ENCODE measurements around the gene IGFALS.

DNA sequence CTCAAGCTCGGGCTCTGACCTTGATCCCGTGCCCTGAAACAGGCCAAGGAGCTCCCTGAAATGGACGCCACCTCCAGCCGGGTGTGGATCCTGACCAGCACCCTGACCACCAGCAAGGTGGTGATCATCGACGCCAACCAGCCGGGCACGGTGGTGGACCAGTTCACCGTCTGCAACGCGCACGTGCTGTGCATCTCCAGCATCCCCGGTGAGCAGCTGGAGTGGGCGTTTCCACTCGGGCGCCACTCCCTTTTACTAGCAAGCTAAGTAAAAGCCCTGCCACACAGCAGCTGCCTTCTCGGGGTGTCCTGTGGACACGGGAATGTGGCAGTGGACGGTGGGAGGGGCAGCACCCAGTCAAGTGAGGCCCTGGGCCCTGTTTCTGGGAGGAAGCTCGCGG is 28.5 kb downstream of the IGFALS start:
- TF ChIP-seq EZH2 (IDR thresholded peaks at IDR 0.05; ENCODE audit: low read depth, unreplicated experiment) (no peak), EZH2phosphoT487 (IDR thresholded peaks at IDR 0.05; ENCODE audit: unreplicated experiment) (no peak), POLR2AphosphoS5 (IDR thresholded peaks at IDR 0.05; ENCODE audit: low read depth) (no peak), CREB1 (CRISPR knock-in tag; IDR thresholded peaks at IDR 0.05; ENCODE audit: low read depth) (no peak), ZNF114 (CRISPR knock-in tag; IDR thresholded peaks at IDR 0.05) (no peak), STAT1 (IDR thresholded peaks at IDR 0.05; ENCODE audit: unreplicated experiment) (no peak)
- TF ChIP-seq, protein P1, sequence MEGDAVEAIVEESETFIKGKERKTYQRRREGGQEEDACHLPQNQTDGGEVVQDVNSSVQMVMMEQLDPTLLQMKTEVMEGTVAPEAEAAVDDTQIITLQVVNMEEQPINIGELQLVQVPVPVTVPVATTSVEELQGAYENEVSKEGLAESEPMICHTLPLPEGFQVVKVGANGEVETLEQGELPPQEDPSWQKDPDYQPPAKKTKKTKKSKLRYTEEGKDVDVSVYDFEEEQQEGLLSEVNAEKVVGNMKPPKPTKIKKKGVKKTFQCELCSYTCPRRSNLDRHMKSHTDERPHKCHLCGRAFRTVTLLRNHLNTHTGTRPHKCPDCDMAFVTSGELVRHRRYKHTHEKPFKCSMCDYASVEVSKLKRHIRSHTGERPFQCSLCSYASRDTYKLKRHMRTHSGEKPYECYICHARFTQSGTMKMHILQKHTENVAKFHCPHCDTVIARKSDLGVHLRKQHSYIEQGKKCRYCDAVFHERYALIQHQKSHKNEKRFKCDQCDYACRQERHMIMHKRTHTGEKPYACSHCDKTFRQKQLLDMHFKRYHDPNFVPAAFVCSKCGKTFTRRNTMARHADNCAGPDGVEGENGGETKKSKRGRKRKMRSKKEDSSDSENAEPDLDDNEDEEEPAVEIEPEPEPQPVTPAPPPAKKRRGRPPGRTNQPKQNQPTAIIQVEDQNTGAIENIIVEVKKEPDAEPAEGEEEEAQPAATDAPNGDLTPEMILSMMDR (conservative IDR thresholded peaks at IDR 0.05; ENCODE audit: low read depth in 2 of 2), result no peak
- TF ChIP-seq, protein P2, sequence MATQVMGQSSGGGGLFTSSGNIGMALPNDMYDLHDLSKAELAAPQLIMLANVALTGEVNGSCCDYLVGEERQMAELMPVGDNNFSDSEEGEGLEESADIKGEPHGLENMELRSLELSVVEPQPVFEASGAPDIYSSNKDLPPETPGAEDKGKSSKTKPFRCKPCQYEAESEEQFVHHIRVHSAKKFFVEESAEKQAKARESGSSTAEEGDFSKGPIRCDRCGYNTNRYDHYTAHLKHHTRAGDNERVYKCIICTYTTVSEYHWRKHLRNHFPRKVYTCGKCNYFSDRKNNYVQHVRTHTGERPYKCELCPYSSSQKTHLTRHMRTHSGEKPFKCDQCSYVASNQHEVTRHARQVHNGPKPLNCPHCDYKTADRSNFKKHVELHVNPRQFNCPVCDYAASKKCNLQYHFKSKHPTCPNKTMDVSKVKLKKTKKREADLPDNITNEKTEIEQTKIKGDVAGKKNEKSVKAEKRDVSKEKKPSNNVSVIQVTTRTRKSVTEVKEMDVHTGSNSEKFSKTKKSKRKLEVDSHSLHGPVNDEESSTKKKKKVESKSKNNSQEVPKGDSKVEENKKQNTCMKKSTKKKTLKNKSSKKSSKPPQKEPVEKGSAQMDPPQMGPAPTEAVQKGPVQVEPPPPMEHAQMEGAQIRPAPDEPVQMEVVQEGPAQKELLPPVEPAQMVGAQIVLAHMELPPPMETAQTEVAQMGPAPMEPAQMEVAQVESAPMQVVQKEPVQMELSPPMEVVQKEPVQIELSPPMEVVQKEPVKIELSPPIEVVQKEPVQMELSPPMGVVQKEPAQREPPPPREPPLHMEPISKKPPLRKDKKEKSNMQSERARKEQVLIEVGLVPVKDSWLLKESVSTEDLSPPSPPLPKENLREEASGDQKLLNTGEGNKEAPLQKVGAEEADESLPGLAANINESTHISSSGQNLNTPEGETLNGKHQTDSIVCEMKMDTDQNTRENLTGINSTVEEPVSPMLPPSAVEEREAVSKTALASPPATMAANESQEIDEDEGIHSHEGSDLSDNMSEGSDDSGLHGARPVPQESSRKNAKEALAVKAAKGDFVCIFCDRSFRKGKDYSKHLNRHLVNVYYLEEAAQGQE (IDR thresholded peaks at IDR 0.05; ENCODE audit: unreplicated experiment), result no peak
- TF ChIP-seq, protein P3, sequence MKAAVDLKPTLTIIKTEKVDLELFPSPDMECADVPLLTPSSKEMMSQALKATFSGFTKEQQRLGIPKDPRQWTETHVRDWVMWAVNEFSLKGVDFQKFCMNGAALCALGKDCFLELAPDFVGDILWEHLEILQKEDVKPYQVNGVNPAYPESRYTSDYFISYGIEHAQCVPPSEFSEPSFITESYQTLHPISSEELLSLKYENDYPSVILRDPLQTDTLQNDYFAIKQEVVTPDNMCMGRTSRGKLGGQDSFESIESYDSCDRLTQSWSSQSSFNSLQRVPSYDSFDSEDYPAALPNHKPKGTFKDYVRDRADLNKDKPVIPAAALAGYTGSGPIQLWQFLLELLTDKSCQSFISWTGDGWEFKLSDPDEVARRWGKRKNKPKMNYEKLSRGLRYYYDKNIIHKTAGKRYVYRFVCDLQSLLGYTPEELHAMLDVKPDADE (IDR thresholded peaks at IDR 0.05), result no peak

Measured in GM23338 (cell line).